ENCODE measurements around the gene HABP4.

The HABP4 gene

DNA sequence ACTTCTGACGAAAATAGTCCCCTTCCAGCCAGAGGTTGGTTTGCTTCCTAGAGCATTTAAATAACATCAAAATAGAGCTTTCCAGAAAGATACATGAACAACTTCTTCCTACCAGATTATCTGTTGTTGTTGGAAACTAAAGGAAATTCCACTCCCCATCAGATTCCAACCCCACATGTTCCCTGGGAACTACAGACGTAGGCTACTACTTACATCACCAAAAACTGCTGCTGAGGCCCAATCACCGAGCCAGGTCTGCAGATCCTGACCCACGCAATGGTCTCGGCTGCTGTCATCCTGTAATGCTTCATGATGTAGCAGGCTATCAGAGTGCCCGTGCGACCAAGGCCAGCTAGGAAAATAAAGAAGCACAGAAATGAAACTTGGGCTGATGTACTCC lies 73.4 kb downstream of the HABP4 start:
- DNase-seq (ENCODE audit: low read depth) = no peak

DNA sequence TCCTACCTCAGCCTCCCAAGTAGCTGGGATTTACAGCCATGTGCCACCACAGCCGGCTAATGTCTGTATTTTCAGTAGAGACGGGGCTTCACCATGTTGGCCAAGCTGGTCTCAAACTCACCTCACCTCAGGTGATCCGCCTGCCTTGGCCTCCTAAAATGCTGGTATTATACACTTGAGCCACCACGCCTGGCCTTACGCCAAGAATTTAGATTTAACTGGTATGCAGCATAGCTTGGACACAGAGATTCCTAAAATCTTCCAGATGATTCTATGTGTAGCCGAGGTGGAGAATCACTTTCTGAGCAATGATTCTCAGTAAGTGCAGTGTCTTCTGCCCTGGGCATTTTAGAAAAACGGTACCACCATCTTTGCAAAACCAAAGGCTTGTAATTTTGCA lies 74.1 kb downstream of the HABP4 start:
- DNase-seq (ENCODE audit: low read depth) = no peak

DNA sequence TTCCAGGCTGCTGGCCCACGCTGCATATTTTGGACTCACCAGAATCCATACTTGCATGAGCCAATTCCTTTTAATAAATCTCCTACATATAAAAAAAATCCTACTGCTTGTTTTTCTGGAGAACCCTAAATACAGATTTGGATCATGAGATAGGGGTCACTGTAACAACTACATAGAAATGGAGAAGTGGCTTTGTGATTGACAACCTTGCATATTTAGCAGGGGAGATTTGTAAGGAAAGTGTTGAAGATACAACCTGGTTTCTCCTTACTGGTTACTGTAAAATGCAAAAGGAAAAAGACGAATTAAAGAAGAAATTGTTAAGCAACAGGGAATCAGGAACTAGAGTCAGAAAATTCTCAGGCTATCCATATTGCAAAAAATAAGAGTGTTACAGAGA lies 74.8 kb downstream of the HABP4 start:
- no peak for DNase-seq (ENCODE audit: low read depth)

DNA sequence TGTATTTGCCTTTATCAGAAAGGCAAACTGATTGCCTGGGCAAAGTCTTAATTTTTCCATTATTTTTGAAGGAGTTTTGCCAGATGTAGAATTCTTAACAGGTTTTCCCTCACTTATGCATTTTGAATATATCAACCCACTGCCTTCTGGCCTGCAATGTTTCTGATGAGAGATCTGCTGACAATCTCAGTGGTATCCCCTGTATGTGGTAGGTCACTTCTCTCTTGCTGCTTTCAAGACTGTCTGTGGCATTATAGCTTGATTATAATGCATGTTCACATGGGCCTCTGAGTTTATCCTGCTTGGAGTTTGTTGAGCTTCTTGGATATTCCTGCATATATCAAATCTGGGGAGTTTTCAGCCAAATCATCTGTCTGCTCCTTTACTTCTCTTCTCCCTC lies 82.2 kb downstream of the HABP4 start:
- no peak for DNase-seq (ENCODE audit: low read depth)

DNA sequence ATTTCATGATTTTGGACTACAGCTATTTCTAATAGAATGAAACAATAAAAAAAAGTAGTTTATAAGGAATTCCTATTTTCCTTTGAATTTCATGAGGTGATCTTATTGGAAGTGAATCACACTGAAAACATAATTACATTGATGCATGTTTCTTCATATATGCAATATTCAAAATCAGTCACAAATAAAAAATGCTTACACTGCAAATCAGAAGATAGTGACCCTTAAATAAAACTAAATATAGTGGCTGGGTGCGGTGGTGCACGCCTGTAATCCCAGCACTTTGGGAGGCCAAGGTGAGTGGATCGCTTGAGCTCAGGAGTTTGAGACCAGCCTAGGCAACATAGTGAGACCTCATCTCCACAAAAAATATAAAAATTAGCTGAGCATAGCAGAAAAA lies 90.1 kb downstream of the HABP4 start:
- no peak for DNase-seq (ENCODE audit: low read depth)
